Stimulated activated CD4-positive, alpha-beta T cell treated with anti-CD3 and anti-CD28 coated beads, TNF-alpha, amount 100 ng/mL, for 48 hours (primary cell): ENCODE data around the gene GATAD2A.
"Not testable (repeated sequence)": the region's sequence is repeated elsewhere in the genome, so short reads cannot be mapped to it uniquely, and the experiment has no call there.

ENCODE experiments used
- DNase-seq, 3 donors: peaks; one replicate each; pipeline ENCODE4 v3.0.0-alpha.2; 2020; ENCODE audit warnings: low read depth in 3 of 3

The GATAD2A gene

DNA sequence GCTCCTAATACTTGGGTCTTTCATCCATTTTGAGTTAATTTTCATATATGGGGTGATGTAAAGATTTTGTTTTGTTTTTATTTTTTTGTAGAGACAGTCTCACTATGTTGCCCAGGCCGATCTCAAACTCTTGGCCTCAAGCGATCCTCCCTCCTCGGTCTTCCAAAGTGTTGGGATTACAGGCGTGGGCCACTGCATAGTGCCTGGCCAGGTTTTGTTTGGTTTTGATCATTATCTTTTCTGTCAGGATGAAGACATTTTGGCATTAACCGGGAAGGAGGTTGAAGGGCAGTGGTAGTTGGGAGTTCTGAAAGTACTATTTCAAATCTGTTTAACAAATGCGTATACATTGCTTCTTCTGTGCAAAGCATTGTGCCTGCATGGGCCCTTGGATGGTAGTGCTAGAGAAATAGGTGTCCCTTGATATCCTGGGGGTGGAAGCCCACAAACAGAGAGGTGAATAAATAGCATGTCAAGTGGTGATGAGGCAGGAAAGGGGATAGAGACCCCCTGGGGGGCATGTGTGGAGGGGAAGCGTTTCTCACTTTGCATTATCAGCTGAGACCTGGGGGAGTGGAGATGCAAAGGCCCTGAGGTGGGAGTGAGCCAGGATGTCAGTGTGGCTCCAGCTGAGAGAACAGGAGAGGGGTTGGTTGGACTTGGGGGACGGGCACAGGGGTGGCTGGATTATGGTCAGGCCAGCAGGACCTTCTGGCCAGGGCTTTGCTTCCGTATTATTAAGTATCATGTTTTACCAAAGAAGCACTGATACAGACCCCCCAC lies 41.4 kb downstream of the GATAD2A start:
- DNase-seq, result no peak

DNA sequence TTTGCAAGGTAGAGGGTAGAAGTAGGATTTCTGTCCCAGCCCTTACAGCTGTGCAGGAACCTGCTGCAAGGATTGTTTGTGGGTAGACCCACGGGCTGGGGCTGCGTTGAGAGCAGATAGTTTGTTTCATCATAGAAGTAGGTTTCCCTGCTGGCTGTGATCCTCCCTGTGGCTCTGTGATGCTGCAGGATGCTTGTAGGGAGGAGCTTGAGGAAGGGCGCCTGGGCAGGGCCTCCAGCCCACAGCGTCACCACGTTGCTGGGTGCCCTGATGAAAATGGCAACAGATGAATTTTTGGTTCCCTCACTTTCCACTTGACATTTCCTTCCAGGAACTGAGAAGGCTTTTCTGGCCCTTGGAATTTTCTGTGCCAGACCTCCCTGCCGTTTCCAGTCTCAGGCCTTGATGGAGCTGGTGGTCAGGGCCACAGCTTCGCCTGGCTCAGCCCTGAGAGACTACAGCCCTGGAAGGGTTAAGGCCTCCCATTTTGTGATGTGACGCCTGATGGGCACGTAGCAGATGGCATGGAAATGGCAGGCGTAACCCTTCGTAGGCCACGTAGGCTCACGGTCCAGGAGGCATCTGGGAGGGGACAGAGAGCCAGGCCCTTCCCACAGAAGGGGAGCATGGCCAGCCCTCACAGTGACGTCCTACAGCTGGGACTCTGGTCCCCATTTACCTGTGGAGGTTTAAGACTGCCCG lies 42.2 kb downstream of the GATAD2A start:
- DNase-seq, result no peak

DNA sequence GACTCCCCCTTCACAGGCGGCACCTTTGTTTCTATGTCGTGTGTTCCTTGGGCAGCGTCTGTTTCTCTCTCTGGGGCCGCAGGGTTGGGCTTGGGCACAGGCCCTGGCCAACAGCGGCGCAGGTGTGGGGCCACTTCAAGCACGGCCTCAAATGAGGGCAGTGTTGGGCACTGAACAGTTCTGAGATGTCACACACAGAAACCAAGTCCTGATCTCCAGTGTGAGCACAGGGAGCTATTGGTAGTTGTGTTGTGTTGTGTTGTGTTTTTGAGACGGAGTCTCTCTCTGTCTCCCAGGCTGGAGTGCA lies 42.7 kb downstream of the GATAD2A start:
- DNase-seq, result no peak

DNA sequence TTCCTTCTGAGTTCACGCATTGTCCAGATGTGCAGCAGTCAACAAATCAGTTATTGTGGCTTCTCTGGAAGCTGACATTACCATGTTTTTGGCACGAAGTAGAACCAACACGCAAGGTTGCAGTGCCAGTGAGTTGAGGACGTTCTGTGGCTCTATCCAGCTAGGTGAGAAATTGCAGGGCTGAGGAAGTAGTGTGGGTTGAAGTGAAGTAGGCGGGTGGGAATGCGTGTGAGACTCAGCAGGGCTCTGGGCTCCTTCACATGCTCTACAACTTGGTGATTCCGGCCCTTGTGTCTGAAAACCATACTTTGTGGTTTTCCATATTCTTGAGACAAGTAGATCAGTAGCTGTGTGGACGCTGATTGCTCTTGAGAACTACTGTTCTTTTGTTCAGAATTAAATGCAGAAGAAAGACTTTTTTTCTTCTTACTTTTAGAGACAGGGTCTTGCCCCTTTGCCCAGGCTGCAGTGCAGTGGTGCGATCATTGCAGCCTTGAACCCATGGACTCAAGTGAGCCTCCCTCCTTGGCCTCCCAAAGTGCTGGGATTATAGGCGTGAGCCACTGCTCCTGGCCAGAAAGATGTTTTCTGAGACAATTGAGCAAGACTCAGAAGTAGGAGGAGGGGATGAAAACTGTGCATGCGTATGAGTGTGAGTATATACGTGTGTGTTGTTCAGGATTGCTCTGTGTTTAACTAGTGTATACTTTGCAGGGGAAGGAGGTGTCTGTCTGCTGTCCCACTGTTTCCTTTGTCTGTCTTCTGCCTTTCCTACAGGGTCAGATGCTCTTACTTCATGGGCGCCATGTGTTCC lies 46.2 kb downstream of the GATAD2A start:
- DNase-seq, result no peak

DNA sequence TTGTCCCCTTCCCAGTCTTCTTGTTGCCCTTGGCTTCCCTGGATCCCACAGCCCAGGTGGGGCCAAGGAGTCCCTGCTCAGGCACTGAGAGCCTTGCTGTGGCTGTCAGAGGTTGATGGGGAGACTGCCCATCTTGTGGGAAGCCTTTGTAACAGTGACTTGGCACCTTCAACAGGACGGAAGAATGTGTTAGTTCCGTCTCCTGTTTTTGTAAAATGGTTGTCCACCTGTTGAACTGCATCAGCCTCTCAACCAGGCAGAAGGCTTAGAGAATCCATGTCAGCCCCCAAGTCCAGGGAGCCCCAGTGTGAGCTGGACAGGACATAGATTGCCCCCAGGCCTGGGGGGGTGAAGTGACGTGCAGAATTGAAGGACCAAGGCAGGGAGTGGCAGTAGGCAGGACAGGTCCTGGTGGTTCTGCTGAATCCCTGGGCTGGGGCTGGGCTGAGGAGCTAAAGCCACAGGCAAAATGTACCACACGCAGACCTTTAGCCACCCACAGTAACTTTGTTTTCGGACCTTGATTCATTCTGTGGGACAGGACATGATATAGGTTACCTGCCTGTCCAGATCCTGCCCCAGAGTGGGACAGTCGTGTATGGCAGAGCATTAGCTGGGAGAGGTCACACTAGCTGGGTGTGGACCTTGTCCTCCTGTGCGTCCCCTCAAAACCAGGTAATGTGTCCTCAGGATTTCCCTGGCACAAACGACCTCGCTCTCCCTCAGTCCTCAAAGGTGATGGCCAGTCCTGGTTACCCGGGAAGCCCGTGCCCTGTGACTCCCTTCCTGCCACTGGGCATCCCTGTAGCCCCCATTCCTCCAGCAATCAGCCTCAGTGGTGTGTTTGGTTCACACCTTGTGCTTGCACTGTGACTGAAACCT lies 47.0 kb downstream of the GATAD2A start:
- no peak for DNase-seq

DNA sequence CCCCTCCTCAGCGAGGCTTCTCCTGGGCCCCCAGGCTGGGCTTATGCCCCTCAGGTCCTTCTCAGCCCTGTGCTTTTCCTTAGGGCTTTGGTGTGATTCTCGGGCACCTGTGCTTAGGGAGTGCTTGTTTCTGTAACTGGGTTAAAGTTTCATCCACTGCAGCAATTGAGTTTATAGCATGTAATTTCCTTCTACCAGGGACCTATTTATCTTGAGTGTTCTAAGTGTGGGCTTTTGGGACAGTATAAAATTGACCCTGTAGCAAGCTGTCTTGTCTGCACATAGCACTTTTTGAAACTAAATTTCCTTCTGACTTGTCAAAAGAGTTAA lies 47.6 kb downstream of the GATAD2A start:
- DNase-seq, result no peak

DNA sequence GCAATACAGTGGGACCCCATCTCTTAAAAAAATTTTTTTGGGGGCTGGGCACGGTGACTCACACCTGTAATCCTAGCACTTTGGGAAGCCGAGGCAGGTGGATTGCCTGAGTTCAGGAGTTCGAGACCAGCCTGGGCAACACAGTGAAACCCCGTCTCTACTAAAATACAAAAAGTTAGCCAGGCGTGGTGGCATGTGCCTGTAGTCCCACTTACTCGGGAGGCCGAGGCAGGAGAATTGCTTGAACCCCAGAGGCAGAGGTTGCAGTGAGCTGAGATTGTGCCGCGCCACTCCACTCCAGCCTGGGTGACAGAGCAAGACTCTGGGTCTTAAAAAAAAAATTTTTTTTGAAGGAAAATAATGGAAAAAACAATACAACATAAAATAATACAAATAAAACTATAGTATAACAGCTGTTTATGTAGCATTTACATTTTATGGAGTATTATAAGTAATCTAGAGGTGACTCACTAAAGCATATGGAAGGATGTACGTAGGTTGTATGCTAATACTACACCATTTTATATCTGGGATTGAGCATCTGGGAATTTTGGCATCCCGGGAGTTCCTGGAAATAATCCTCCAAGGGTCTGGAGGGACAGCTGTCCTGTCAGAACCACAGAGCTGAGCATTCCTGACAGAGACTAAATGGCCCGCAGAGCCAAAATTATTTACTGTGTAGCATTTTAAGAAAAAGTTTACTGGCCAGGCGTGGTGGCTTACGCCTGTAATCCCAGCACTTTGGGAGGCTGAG lies 49.9 kb downstream of the GATAD2A start:
- DNase-seq, result not testable (repeated sequence)

DNA sequence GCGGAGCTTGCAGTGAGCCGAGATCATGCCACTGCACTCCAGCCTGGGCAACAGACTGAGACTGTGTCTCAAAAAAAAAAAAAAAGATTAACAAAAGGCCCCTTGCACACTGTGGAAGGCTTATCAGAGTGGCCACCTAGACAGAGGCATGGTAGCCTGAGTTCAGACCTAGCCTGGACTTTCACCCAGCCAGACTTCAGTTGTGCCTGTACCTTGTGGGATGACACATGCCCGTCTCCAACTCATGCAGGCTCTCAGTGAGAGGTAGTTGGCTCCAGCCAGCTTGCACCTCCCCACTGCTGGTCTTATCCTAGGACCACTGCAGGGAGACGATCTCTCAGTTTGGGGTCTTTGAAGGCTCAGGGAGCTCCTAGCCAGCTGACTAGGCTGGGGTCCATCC lies 52.2 kb downstream of the GATAD2A start:
- no peak for DNase-seq

DNA sequence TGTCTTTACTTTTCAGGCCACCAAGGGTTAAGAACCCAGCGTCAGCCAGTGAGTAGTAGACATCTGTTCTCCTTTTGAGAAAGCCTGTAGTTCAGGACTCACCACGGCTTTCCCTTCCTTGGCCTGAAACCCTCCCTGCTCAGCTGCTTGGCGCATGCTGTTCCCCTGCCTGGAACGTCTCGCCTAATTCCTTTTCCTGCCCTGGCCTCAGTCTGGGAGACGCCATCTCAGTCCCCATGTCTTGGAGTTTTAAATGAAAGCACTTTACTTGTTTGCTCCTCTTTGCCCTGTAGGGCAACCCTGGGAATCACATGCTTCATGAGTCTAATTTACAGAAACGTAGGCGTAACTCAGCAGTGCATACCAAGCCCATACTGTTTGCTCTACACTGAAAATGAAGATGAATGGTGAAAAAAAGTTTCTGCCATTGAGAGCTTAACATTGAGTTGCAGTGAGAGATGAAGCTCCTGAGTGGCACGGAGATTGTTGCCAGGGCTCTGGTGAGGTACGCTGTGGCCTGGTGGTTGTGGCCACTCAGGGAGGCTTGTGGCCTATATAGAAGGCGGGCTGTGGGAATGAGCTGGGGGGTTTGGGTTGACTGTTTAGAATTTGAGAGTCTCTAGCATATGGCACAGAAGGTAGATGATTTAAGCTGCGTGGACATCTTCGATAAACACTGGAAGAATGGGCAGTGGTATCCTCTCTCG lies 52.8 kb downstream of the GATAD2A start:
- DNase-seq, result no peak

DNA sequence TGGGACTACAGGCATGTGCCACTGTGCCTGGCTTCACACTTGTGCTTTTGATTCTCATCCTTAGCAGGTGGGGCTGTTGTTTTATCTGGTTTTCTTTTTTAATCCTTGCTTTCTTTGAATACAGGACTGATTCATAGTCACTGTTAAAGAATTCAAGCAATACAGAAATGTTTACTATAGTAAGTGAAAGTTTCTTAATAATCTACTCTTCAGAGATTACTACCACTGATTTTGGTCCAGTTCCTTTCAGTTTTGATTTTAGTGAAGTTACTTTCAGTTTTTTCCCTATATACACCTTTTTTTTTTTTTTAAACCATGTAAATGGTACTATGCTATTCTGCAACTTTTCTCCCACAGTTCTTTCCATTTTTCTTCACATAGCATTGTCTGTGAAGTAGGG lies 53.6 kb downstream of the GATAD2A start:
- no peak for DNase-seq

DNA sequence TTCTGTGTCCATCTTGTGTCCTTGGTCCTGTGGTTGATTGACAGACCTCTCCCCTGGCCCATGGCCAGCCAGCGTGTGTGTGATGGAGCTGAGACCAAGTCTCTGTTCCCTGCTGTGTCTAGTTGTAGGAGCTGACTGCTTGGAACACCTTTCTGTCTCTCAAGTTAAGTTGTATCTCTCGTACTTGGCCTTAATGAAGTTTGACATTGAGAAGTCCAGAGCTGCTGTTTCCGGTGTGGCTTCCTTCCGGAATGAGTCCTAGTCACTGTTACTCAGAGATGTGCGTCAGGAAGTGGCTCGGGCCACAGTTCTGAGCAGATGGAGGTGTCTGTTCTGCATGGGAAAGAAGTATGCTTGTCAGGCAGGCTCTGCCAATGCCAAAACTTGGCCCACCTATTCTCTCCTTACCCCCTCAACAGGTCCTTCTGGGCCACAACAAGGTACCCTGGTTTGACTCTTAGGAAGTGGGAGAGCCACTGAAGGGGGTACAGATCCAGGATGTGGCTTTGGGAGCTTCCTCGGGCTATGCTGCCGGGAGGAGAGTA lies 54.3 kb downstream of the GATAD2A start:
- peak in 1 of 3 donors; percentile 64 for DNase-seq

DNA sequence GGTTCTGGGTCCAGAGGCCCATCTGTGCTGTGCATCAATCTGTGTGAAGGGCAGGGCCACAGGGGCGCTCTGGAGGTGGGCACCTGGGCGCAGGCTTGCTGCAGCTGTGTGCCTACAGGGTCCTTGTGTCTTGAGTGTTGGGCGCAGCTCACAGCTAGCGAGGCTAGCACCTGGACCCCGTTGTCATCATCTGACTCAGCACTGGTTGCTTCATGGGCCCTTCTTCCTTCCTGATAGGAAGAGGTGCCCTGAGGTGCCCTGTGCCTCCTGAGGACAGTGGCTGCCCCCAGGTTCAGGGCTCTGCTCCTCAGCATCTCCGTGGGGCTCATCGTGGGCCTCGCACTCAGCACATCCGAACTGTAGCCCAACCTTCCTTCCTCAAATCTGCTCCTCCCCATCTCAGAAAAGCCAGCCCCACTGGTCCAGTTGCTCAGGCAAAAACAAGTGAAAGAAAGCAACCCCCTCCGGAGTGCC lies 54.8 kb downstream of the GATAD2A start:
- no peak for DNase-seq

DNA sequence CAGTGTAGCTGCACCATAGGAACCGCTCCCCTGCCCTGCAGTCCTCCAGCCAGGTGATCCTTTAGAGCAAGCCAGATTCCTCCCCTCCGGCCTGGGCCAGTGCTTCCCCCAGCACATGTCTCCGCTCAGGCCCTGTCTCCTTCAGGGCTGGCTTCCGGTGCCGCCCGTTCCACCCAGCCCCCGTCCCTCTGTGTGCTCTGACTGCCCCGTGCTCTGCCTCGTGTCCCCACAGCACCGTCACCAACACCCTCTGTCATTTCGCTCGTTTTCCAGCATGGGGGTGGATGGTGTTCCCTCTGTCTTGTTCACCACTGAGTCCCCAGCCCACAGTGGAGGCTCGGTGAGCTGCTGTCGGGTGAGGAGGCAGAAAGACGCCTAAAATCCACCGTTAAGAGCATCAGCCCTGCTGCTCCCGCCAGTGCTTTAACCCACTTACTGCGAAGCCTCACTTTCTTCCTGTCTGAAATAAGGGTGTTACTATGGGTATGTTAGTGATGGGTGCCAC lies 55.3 kb downstream of the GATAD2A start:
- peak; percentile 35 to 63 (median 61) for DNase-seq

DNA sequence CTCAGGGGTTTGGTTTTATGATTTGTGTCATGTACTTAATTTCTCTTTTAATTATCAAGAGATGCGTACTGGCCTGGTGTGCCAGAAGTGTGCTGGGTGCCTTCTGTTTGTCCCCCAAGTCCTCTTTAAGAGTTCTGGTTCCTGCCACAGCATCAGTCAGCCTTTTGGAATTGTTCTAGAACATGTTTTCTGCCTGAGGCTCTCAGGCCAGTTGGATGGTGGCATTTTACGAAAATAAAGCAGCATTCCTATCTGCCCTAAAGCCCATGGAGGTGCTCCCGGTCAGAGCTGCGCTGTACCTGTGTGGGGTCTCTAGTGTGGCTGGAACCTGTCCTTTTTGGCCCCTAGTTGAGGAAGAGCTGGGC lies 55.8 kb downstream of the GATAD2A start:
- DNase-seq, result no peak

DNA sequence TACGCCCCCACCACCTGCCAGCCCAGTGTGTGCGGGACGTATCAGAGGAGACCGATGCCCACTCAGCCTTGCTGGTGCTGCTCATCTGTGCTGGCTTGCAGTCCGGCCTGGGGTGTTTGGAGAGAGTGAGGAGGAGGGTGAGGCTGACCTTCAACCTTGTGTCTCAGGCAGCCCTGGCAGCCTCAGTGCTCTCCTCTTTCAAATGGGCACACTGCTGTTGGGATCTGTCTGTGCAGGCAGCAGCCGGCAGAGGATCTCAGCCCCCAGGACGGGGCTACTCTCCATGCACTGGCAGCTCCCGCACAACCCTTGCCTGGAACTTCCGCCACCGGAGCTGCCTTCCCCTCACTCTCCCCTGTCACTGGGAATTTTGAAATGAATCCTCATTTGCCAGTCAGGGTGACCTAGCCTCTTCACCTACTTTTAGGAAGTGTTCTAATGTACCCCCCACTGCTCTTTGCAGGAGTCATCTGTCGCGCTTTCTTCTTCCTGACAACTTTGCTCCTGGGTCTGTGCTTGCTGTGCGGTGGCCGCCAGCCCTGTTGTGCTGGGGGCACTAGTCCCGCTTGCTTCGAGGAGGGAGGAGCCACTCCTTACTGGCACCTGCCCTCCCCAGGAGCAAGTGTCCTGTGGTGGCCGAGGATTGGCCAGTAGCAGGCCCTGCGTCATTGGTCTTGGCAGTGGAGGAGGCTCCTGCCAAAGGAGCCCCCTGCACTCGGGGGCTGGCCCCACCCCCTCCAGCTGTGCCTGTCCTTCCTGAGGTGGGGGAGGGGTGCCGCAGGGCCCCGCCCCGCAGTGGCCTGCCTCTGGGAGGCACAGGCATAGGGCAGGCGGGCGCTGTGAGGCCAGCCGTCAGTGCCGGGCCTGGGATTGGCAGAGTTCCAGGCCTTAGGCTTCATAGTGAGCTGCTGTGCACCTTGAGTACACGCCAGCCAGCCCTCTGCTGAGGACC lies 56.5 kb downstream of the GATAD2A start:
- DNase-seq, result no peak

DNA sequence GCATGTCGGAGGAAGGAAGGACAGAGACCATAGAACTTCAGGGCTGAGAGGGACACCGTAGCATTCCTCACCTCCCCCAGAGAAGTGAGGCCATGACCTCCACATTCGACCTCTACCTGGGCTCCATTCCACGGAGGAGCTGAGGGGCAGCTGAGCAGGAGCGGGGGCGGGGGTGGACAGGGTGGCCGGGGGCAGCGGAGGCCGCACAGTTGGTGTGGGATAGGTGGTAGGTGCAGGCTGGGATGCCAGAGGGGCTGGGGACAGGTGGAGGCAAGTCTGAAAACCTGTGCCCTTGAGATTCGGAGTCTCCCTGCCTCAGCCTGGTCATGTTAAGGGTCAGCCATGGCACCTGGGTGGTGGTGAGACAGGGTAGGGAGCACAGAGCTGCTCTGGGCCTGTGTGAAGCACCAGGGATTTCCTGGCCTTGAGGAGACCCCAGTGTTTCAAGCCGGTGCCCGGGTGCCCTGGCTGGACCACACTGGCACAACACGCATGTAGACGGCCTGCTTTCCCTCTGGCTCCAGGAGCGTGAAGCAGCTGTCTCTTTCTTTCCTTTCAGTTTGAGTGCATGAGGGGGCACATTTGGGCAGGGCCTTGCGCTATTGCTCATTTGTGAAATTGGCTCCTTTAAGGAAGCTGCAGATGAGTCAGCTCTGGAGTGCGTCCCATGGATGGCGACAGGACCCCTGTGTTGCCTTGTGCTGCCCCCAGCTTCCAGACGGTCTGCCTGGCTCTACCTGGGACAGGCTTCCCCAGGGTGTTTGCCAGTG lies 58.1 kb downstream of the GATAD2A start:
- DNase-seq, result no peak

DNA sequence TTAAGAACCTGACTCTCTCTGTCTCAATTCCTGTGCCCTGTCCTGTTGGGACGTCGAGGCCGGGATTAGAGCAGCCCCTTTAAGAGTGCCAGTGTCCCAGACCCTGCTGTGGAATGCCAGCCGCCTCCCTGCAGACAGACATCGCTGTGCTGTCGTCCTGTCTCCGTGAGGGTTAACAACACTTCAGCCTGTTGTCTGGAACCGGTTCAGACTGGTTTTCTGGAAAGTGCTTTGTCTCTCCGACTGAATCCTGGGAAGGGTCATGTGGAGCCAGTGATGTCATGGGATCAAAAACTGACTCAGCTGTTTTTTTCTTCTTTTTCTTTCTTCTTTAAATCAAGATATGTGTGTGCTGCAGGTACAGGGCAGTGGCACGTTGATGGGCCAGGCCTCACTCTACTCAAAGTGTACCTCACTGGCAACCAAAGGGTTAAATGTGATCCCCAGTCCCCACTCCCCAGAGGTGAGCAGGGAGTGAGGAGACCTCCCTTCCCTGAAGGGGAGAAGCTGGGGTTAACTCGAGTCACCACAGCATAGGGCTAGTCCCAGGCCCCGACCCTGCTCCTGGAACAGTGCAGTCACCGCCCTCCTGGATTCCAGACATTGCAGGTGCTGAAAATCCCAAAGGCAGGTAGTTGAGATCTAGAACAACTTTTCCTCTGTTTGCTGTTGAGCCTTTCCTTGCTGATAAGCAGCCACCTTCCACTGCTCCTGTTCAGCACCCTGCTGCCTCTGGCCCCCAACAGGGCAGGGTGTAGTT lies 59.0 kb downstream of the GATAD2A start:
- no peak for DNase-seq
